A673 (cell line): ENCODE data around the gene OAS2. TPM values are rescaled to one million over a fixed set of nuclear protein-coding genes. Genes with fewer than 3 reads are reported as not detected.

Source experiments
- BruUV-seq: library from RNA; stranded (reverse); fragments of 400-500 nt; replicated peaks from 2 replicates; lab custom pipeline; 2021; lab: Mats Ljungman, UMichigan
- CTCF ChIA-PET: fragments of 300-600 bp; sonication (Branson Sonifier 250); formaldehyde crosslinking; loops from one replicate; lab custom pipeline; 2022; ENCODE audit warnings: antibody characterized with exemption; lab: Charles Lee
- POLR2A ChIA-PET: fragments of 300-600 bp; sonication (Branson Sonifier 250); formaldehyde crosslinking; loops from one replicate; lab custom pipeline; 2022; ENCODE audit warnings: antibody characterized with exemption; ENCODE audit not compliant: low non-redundant PET; lab: Charles Lee
- DNase-seq: peaks from one replicate; pipeline ENCODE4 v3.0.0-alpha.2; 2015; ENCODE audit warnings: low spot score
- H3K27ac ChIP-seq: fragments of 200-600 bp; sonication (generic); 2 replicates; pipeline ENCODE4 v1.5.1; 2016; ENCODE audit warnings: mixed run types, low read depth, mild to moderate bottlenecking, mixed read lengths, antibody characterized with exemption, low read length; ENCODE audit not compliant: poor library complexity, severe bottlenecking
- H3K27me3 ChIP-seq: fragments of 200-600 bp; sonication (generic); replicated peaks from 2 replicates; pipeline ENCODE4 v1.6.1; 2017; ENCODE audit warnings: mixed run types, low read depth, mild to moderate bottlenecking, mixed read lengths, antibody characterized with exemption, low read length; ENCODE audit not compliant: insufficient read depth, poor library complexity
- H3K36me3 ChIP-seq: fragments of 200-600 bp; sonication (generic); 2 replicates; pipeline ENCODE4 v1.6.1; 2016; ENCODE audit warnings: mixed run types, mild to moderate bottlenecking, mixed read lengths, antibody characterized with exemption, low read length; ENCODE audit not compliant: insufficient read depth, poor library complexity, severe bottlenecking
- H3K4me1 ChIP-seq: fragments of 200-600 bp; sonication (generic); 2 replicates; pipeline ENCODE4 v1.6.1; 2017; ENCODE audit warnings: mixed run types, mild to moderate bottlenecking, mixed read lengths, antibody characterized with exemption, low read length; ENCODE audit not compliant: insufficient read depth, poor library complexity, severe bottlenecking
- H3K4me3 ChIP-seq: fragments of 200-600 bp; sonication (generic); 2 replicates; pipeline ENCODE4 v1.5.1; 2016; ENCODE audit warnings: low read depth, mixed run types, mild to moderate bottlenecking, mixed read lengths, low read length; ENCODE audit not compliant: poor library complexity, severe bottlenecking
- H3K9me3 ChIP-seq: fragments of 200-600 bp; sonication (generic); 2 replicates; pipeline ENCODE4 v1.6.1; 2016; ENCODE audit warnings: mixed run types, low read depth, mild to moderate bottlenecking, mixed read lengths, antibody characterized with exemption, low read length; ENCODE audit not compliant: poor library complexity, severe bottlenecking
- EZH2 ChIP-seq: fragments of 200-600 bp; sonication (generic); IDR thresholded peaks from 2 replicates; pipeline ENCODE4 v1.6.1; 2017; ENCODE audit warnings: borderline replicate concordance, low read depth, mild to moderate bottlenecking, mixed read lengths, antibody characterized with exemption, low read length; ENCODE audit not compliant: poor library complexity, severe bottlenecking
- intact Hi-C: fragments of 100-400 bp; cut with micrococcal nuclease; formaldehyde crosslinking; loops from one replicate; pipeline ENCODE4 v1.10.0; 2022; ENCODE audit not compliant: unreplicated experiment
- total RNA-seq: library from RNA; stranded (reverse); gene quantifications from 2 replicates; pipeline ENCODE4 v1.2.3, GENCODE V29; 2021
- TF ChIP-seq, protein P1 (sequence below): fragments of 300-800, 200-600 bp; sonication (generic); conservative IDR thresholded peaks from 2 replicates; pipeline ENCODE4 v1.5.1; 2017; ENCODE audit warnings: low read depth, mild to moderate bottlenecking, antibody characterized with exemption, low read length, moderate library complexity, mixed read lengths

The OAS2 gene
- total RNA-seq, 1 experiment from 2014 or later, result not detected

DNA sequence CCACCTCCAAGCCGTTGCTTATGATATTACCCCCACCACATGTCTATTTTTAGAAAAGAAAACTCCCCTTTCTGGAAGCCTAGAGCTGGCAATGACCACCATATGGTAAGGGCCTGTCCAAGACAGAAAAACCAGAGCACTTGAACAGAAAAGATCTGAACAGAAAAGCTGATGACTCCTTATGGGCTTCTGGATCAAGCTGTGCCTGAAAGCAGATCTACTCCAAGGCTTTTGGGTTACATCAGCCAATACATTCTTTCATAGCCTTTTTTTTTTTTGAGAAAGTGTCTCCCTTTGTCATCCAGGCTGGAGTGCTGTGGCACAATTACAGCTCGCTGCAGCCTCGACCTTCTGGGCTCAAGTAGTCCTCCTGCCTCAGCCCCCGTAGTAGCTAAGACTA, 16.8 kb upstream of the OAS2 start:
- no peaks in the 10 kb centered on the region for H3K9me3 ChIP-seq
- BruUV-seq, result no TSS peak
- CTCF ChIA-PET, result no interaction called here
- intact Hi-C loops, result no loop called here
- DNase-seq, result no peak
- no peak overlapping the region for H3K4me3 ChIP-seq
- H3K27ac ChIP-seq, result no peak overlapping the region
- H3K27me3 ChIP-seq, result no peaks in the 10 kb centered on the region
- POLR2A ChIA-PET, result no interaction called here
- TF ChIP-seq EZH2, result no peak
- TF ChIP-seq, protein P1, sequence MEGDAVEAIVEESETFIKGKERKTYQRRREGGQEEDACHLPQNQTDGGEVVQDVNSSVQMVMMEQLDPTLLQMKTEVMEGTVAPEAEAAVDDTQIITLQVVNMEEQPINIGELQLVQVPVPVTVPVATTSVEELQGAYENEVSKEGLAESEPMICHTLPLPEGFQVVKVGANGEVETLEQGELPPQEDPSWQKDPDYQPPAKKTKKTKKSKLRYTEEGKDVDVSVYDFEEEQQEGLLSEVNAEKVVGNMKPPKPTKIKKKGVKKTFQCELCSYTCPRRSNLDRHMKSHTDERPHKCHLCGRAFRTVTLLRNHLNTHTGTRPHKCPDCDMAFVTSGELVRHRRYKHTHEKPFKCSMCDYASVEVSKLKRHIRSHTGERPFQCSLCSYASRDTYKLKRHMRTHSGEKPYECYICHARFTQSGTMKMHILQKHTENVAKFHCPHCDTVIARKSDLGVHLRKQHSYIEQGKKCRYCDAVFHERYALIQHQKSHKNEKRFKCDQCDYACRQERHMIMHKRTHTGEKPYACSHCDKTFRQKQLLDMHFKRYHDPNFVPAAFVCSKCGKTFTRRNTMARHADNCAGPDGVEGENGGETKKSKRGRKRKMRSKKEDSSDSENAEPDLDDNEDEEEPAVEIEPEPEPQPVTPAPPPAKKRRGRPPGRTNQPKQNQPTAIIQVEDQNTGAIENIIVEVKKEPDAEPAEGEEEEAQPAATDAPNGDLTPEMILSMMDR, result no peak
- peaks cover 5% of the 10 kb centered on the region for H3K36me3 ChIP-seq
- no peaks in the 10 kb centered on the region for H3K4me1 ChIP-seq

DNA sequence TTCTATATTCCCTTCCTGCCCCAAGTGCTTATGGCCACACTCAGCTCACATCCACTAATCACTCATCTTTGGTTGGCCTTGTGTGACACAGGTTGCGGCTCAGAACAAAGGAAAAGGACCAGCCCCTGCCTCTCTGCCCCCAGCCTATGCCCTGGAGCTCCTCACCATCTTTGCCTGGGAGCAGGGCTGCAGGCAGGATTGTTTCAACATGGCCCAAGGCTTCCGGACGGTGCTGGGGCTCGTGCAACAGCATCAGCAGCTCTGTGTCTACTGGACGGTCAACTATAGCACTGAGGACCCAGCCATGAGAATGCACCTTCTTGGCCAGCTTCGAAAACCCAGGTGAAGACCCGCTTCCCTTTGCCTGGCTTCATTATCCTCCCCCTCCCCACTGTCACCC, 15.8 kb upstream of the OAS2 start:
- BruUV-seq, result no TSS peak
- ChIA-PET CTCF (no interaction called here), POLR2A (no interaction called here)
- Histone ChIP-seq H3K4me3 (no peak overlapping the region), H3K36me3 (peaks cover 5% of the 10 kb centered on the region), H3K9me3 (no peaks in the 10 kb centered on the region), H3K27me3 (no peaks in the 10 kb centered on the region), H3K27ac (no peak overlapping the region), H3K4me1 (no peaks in the 10 kb centered on the region)
- TF ChIP-seq EZH2, result no peak
- TF ChIP-seq, protein P1, result no peak
- DNase-seq, result no peak
- intact Hi-C loops, result no loop called here

DNA sequence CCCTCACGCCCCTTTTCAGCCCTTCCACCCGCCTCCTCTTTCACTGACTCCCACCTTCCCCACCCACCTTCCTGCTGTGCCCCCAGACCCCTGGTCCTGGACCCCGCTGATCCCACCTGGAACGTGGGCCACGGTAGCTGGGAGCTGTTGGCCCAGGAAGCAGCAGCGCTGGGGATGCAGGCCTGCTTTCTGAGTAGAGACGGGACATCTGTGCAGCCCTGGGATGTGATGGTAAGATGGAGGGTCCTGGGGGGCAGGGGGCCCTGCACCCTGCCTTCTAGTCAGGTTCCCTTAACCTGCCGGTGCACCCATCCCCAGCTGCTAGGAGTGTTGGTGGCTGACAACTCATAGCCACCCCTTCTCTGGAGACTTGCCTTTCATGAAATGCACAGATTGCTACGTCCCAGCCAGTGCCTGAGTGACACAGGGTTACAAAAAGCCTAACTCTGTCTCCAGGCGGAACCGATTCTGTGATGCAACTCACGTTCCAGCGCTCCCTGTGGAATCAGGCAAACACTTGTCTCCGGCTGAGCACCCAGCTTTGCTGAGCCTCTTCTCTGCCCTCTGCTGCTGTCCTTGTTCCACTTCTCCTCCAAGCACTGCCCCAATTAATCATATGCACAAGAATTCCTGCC, 15.0 kb upstream of the OAS2 start:
- H3K4me1 ChIP-seq, result no peaks in the 10 kb centered on the region
- H3K4me3 ChIP-seq, result no peak overlapping the region
- ChIA-PET POLR2A (no interaction called here), CTCF (no interaction called here)
- no peaks in the 10 kb centered on the region for H3K9me3 ChIP-seq
- no TSS peak for BruUV-seq
- peaks cover 5% of the 10 kb centered on the region for H3K36me3 ChIP-seq
- no peak for DNase-seq
- H3K27ac ChIP-seq, result no peak overlapping the region
- H3K27me3 ChIP-seq, result no peaks in the 10 kb centered on the region
- intact Hi-C loops, result no loop called here
- no peak for TF ChIP-seq EZH2
- TF ChIP-seq, protein P1, result no peak
